GM18873 (cell line): Measurements from ENCODE around the gene BLTP1.

Source experiments
- ATAC-seq: cut with Tn5 transposase; IDR thresholded peaks from one replicate; pipeline ENCODE4 v1.9.1; 2021; ENCODE audit warnings: mild to moderate bottlenecking, moderate library complexity, moderate number of reproducible peaks; ENCODE audit not compliant: unreplicated experiment, low FRiP score

Gene BLTP1

DNA sequence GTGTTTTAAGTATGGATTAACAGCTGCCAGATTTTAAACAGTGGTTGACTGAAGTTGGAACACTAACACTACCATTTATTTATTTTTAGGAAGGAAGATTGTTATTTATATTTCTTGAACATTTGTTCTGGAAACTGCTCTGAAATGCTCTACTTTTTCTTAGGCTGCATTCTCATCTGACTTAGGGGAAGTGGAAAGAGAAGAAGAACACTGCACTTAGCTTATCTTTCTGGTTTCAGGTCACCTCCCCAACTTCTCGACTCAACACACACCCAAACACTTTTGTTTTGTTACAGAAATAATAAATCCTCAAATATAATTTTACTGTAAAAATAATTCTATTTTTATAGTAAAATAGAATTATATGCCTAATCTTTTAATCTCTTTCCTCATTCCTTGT, 18.6 kb downstream of the BLTP1 start:
- ATAC-seq: no peak

DNA sequence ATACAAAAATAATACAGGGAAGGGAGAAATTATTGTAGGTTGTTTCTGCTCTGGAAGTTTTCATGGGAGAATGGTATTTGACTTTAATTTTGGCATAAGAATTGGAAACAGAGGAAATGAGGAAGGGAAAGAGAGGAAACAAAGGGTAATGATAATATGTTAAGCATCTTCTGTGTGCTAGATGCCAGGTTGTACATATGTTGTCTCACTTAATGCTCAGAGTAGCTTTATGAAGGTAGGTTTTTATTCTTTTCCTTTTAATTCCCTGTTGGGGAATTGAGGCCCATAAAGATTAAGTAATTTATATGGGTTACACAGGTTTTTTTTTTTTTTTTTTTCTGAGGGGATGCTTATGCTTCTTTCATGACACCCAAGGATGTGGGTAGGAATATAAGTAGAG, 19.2 kb downstream of the BLTP1 start:
- ATAC-seq: no peak

- no peak for ATAC-seq
Observed at GRCh38 chr4:122172266-122172665, 20.1 kb downstream of the BLTP1 start.

GRCh38 chr4:122178961-122179360, 26.8 kb downstream of the BLTP1 start:
- no peak for ATAC-seq

DNA sequence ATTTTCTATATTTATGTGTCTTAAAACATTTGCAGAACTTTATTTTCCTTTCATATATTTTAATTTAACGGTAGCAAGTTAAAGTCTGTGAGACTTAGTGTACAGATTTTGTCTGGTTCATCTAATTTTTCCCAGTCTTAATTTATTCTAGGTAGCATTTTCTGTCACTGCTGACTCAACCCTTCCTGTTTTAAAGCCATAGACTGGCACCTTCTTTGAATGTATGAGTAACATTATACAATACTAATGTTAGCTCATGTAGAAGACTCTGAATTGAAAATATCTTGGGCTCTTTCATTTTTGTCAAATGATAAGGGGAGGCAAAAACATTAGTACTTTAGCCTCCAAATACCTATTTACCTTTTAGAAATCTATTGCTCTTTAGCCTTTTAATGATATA, 43.6 kb downstream of the BLTP1 start:
- no peak for ATAC-seq
